Stimulated activated CD8-positive, alpha-beta memory T cell treated with anti-CD3 and anti-CD28 coated beads, Interleukin-12 subunit alpha, Interleukin-12 subunit beta, amount 100 ng/mL, for 4 hours (primary cell): ENCODE results near the gene SMR3A.

Experiments used
- DNase-seq: peaks from one replicate; pipeline ENCODE4 v3.0.0-alpha.2; 2020; ENCODE audit warnings: low read depth

Gene SMR3A

DNA sequence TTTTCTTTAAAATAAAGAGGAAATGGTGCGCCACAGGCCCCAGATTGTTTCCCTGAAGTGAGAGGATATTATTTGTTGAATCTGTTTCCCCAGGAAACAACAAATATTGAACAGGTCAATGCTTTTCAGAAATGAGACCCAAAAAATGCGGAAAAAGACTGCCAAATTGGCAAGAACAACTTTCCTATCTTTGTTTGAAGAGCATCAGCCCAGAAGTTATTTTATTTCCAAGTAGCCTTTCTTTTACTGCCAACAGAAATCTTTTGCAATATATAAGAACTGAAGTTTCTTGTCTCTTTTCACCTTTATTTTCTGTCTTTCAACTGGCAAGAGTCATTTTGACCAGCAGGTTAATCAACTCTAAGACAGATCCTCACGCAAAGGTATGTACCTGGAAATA lies at the start of gene SMR3A:
SMR3A (plus strand) TSS at position 301 of the 400 bp plus-strand sequence. CDS start 1,356 bp downstream, outside the sequence.
- no peak for DNase-seq

DNA sequence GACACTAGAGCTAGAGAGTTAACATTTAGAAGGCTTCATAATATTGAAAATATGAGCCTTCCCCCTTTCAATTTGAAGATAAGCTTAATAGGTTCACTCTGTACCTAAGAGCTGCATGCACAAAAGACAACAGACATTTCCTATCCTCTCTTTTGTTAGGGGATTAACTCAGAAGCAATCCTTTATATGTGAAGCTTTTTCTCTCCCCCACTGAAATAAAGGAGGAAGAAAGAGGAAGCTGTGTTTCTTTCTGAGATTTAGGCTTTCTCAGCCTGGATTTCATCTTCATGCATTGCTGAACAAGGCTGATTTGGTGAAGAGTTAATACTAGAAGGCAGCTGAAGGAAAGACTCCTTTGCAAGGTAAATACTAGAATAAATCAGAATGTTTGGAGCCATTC lies 46.8 kb upstream of the SMR3A start:
- no peak for DNase-seq

DNA sequence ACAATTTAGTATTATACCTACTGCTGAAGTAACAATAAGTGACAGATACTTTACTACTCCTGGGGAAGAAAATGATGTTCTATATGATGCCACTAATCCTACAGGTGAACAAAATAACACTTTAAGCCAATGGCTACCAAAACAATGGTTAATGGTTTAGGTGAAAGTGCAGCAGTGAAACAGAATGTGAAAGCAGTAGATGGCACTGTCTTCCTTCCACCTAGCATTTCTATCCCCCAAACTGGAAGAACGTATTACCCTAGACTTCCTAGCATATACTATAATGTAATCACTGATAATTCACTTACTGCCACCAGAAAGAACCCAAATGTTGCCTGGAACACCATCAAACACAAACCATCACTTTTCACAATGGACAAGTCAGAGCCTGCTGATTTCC lies 44.6 kb upstream of the SMR3A start:
- DNase-seq, result no peak

DNA sequence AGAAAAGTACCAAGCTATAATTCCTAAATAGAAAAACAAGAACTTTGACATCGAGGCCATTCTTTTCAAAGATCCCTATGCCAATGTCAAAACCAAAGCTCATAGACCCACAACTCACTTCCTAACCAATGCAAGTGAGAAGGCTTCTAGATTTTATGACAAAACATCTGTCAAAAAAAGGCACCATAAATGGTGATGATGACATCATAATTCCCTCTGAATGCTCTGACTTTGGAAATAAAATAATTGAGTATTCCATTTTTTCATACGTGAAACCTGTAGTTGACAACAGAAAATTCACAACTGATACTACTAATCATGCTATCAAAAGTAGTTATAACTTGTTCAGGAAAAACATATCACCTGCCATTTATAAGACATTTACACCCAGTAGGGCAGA lies 34.5 kb upstream of the SMR3A start:
- no peak for DNase-seq

DNA sequence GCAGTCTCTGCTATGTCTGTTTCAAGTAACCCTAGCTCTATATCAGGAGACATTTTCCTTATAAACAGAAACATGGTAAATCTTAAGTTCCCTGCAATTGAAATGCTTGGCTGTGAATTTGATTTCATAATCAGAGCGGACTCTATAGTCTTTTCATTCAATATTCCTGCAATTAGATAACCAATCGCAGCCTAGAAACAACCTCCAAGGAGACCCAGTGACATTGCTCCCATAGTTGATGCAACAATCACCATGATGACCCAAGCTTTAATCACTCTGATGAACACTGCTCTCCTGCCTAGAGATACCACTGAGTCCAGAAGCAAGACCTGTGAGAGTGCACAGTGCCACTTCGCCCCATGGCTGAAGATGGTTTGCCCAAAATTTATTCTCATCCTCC lies 25.9 kb upstream of the SMR3A start, which contains the start of gene CABS1:
CABS1 (plus strand) TSS at position 301 of the 400 bp plus-strand sequence; CDS start at position 360, 59 bp downstream.
- no peak for DNase-seq

DNA sequence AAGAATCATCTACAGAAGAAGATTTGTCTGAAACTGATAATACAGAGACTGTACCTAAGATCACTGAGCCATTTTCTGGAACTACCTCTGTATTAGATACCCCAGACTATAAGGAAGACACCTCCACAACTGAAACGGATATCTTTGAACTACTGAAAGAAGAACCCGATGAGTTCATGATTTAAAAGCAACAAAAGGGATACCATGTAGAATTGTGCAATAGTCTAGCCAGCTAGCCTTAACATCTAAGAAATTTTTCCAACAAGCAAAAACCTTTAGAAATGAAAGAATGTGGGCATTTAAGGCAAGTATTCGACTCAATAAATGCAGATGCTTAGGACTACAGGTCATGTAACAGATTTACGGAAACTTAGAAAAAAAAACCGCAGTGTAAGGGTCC lies 24.5 kb upstream of the SMR3A start:
- no peak for DNase-seq

DNA sequence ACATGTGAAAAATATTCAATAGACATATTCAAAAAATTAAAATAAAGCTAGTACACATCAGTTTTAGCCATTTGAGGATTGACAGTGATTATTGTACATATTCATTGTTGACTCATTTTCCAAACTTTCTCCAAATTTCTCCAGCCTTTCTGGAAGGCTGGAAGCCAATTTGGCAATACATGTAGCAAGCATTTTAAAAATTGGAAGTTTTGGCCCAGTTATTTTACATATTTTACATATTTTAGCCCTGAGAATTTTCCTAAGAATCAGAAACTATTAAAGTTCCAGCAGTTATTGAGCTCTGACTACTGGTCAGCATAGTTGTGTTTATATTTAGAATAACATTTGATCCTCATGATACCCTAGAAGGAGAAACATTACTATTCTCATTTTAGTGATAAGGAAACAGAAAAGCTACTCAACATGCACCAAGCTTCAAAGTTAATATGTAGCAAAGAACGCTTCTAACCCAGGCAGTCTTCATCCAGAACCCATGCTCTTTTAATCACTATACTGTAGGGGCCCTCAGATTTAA lies 22.6 kb upstream of the SMR3A start:
- DNase-seq, result no peak

DNA sequence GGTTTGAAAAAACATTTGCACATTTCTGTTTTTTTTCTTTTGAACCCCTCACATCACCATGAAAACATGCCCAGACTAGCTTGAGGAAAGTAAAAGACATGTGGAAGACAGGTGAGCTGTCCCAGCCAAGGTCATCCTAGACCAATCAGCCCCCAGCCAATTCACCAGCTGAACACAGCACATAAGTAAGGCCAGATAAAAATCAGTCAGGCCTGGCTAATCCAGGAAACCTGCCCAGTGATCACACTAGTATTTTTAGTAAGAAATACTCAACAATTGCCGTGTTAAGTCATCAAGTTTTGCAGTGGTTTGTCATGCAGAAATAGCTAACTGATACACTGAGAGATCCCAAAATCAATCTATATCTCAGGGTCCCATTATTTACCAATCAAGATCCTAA lies 4.4 kb upstream of the SMR3A start:
- DNase-seq, result no peak

DNA sequence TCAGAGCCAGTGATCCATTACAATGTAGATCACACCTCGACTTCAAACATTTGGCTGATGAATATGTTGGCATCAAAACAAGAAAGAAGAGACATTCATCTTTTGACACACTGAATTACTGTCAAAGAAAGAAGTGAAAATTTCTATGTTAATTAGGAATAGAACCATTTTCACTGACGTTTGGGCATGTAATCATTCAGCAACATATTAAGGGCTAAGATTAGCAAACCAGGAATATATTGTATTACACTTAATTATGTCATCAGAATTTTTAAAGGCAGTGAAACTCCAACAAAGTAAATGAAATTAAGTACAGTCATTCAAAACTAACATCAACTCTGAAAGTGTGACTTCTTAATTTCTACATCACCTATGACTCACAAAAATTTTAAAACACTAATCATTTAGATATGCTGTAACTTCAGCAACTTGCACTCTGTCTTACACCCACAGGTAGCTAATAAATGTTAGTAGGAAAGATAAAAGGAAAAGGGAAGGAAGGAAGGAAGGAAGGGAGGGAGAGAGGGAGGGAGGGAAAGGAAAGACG lies 1.4 kb upstream of the SMR3A start:
- DNase-seq, result no peak

DNA sequence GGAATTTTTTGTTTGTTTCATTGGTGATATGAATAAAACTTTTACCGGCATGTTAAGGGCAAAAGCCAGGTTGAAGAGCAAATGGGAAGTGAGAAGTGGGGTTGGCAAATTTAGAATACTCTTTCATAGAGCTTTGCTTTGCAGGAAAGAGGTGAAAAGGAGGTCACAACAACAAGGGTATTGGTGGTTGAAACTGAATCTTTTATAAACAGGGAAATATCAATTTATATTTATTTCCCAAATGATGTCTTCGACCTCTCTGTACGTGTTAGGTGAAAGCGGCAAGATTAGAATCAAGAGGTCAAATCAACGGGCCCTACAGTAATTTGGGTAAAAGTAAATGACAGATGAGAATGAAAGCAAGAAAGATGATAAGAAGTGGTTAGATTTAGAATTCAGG lies 3.4 kb downstream of the SMR3A start:
- no peak for DNase-seq

DNA sequence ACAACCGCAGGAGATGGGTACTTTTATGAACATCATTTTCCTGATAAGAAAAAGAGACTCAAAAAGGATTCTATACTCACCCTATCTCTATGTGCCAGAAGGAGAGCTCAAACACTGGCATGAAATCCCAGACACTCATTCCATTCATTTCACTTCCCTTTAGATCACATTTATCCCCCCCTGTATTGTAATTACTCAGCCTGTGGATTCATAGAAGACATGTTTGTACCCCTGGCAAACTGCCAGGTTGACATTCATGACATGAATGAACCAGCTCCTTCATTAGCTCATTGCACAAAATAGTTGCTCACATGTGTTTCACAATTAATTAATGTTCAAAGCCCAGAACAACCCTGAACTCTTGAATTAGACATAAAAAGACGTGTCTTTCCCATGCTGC lies 4.9 kb downstream of the SMR3A start:
- DNase-seq, result no peak

DNA sequence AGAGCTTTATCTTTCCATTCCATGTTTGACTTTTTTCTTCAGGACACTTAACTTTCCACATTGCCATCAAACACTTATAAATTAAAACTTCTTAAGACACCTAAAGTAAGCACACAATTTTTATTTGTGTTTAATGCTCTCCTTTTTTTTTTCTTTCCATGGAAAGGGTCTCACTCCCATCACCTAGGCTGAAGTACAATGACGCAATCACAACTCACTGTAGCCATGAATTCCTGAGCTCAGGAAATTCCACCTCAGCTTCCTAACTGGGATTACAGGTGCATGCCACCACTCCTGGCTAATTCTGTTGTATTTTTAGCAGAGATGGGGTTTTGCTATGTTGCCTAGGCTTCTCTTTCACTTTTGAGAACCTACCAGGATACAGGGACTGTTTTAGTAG lies 7.3 kb downstream of the SMR3A start:
- no peak for DNase-seq

DNA sequence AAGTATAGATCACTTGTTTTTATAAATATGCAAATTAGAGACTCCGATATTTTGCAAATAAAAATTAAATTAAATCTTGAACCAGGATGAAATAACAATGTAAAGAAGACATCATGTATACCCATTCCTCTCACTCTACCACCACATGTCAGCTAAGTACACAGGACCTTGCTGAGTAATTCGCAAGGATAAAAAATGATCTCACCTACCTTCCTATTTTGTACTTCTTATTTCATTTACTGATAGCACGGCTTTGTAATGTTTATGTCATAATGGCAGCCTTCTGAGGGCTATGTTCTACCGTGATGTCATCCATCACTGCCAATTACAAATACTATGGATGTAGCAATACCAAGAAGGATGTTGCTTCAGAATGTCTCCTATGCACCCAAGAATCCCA lies 11.4 kb downstream of the SMR3A start:
- DNase-seq, result no peak

DNA sequence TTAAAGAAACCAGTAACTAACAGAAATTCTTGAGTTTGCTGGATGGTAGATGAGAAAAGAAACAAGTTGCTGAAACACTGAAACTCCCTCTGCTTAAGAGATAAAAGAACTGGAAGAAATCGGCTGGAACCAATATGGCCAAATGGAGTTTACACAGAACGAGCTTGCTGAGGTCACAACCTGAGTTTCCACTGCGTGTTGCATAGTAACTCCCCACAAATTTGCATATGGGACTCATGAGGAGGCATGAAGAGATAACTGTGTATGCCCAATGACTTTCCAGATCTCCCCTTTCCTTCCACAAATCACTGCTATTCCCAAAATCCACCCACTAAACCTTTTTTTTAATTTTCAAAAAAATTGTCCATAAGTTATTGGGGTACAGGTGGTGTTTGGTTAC lies 12.2 kb downstream of the SMR3A start:
- DNase-seq, result no peak

DNA sequence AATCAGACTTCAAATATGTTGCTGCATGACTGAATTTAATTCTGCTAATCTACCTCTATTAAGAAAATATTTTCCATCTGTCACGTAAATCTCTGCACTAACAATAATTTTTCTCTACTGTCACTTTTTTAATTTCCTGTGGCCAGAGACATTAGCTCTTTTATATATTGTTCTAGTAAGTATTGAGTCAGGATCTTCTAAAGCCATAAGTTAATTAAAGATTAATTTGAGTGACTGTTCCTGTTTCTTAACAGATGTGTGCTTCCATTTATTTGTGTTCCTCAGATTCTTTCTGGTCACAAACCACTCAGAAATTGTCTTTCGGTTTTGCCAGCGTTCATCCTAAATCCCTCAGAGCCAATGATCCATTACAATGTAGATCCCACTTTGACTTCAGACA lies 20.0 kb downstream of the SMR3A start:
- no peak for DNase-seq

DNA sequence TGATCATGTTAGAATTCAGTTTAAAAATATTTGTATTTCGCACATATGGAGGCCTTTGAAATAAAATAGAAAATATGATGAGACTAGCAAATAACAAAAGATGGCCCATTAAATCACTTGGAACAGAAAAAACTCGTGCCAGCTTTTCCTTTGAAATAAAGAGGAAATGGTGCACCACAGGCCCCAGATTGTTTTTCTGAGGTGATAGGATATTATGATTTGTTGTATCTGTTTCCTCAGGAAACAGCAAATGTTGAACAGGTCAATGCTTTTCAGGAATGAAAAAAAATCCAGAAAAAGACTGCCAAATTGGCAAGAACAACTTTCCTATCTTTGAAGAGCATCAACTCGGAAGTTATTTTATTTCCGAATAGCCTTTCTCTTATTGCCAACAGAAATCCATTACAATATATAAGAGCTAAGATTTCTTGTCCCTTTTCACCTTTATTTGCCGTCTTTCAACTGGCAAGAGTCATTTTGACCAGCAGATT lies 22.2 kb downstream of the SMR3A start, which contains the start of gene SMR3B:
SMR3B (plus strand) TSS at position 441 of the 491 bp plus-strand sequence. CDS start 1,380 bp downstream, outside the sequence.
- DNase-seq, result no peak

DNA sequence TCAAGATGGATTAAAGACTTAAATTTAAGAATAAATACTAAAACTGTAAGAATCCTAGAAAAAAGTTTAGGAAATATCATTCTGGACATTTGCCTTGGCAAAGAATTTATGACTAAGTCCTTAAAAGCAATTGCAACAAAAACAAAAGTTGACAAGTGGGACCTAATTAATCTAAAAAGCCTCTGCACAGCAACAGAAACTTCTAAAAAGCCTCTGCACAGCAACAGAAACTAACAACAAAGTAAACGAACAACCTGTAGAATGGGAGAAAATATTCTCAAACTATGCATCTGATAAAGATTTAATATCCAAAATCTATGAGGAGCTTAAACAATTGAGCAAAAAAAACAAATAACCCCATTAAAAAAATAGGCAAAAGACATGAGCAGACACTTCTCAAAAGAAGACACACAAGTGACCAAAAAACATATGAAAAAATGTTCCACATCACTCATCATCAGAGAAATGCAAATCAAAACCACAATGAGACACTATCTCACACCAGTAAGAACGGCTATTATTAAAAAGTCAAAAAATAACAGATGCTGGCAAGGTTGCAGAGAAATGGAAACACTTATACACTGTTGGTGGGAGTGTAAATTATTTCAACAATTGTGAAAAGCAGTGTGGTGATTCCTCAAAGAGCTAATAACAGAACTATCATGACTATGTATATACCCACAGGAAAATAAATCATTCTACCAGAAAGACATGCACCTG lies 31.7 kb downstream of the SMR3A start:
- DNase-seq, result no peak

DNA sequence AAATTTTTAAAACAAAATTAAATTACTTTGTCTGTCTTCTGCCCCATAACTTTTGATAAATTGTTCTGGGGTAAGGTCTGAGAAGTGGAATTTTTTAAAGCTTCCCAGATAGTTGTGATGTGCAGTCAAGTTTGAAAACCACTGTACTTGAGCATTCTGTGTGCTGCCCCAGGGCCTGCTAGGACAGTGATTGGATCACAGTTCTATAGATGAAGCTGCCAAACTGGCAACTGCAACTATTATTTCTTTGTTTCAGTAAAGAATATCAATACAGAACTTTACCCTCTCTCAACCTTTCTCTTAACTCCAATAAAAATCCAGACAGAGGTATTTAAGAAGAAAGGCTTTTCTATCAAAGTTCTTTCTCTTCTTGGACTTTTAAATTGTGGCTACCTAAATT lies 37.0 kb downstream of the SMR3A start, which contains the start of gene OPRPN:
OPRPN (plus strand) TSS at position 361 of the 400 bp plus-strand sequence. CDS start 1,346 bp downstream, outside the sequence.
- no peak for DNase-seq

DNA sequence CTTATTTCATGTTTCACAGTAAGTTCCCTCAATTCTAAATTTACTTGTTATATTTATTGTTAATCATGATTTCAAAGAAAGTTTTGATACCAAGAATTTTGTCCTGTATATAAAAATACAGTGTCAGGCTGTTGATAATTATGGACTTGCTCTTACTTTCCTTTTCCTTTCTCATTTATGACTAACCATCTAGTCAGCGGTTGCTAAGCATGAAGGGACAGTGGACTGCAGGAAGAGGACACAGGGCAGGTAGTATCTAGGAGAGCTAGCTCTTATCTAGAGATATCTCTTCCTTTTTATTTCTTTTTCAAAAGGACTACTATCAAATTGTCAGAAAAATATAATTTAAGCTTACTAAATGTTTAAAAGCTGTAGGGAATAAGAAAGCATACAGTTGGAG lies 38.8 kb downstream of the SMR3A start:
- no peak for DNase-seq

DNA sequence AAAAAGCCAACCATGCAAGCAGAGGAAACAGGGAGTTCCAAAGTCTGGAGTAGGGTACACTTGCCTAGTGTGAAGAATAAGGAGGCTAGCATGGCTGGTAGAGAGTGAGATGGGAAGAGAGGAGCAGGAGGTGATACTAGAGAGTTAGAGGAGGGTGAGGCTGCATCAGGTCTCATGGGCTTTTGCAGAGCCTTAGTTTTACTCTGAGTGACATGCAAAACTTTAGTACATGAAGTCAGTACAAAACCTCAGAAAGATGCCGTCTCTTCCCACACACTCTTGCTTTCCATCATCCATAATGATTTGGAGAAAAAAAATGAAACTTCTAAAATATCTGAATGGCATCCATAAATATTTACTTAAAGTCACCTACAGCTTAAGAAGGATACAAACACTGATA lies 42.2 kb downstream of the SMR3A start:
- DNase-seq, result no peak

DNA sequence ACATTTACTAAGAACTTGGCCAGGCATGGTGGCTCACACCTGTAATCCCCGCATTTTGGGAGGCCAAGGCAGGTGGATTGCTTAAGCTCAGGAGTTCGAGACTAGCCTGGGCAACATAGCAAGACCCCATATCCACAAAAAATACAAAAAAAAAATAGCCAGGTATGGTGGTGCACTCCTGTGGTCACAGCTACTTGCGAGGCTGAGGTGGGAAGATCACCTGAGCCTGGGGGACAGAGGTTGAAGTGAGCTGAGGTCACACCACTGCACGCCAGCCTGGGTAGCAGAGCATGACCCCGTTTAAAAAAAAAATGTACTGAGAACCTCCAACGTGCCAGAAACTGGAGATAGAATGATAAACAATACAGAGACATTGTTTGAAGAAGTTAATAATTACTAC lies 45.2 kb downstream of the SMR3A start:
- DNase-seq, result no peak
